K562 (cell line): ENCODE measurements around the gene RARS1. TPM values are rescaled to one million over a fixed set of nuclear protein-coding genes. Genes with fewer than 3 reads are reported as not detected.

Source experiments
- CBFA2T2 ChIP-seq: fragments of 450-650 bp; conservative IDR thresholded peaks from 2 replicates; pipeline ENCODE4 v1.6.1; 2017; ENCODE audit warnings: mild to moderate bottlenecking
- E4F1 ChIP-seq: fragments of 250-450 bp; sonication (Bioruptor Pico); IDR thresholded peaks from 2 replicates; pipeline ENCODE4 v1.5.0; 2021; ENCODE audit warnings: mild to moderate bottlenecking, borderline replicate concordance
- LEF1 ChIP-seq: fragments of 450-650 bp; IDR thresholded peaks from 2 replicates; pipeline ENCODE4 v1.6.1; 2016; ENCODE audit warnings: mild to moderate bottlenecking
- SRSF1 ChIP-seq: fragments of 200-400 bp; formaldehyde crosslinking; IDR thresholded peaks from 2 replicates; pipeline ENCODE4 v1.6.1; 2017; ENCODE audit warnings: mild to moderate bottlenecking, low read depth, low read length, moderate library complexity
- THAP7 ChIP-seq: fragments of 250-450 bp; sonication (Bioruptor Pico); IDR thresholded peaks from 2 replicates; pipeline ENCODE4 v1.5.0; 2021
- ZNF280A ChIP-seq: fragments of 450-650 bp; IDR thresholded peaks from 2 replicates; pipeline ENCODE4 v1.6.1; 2018; ENCODE audit warnings: mild to moderate bottlenecking, low read depth; ENCODE audit not compliant: partially characterized antibody
- ZNF407 ChIP-seq: fragments of 450-650 bp; IDR thresholded peaks from 2 replicates; pipeline ENCODE4 v1.6.1; 2016; ENCODE audit warnings: low read depth
- polyA plus RNA-seq, 8 experiments: library from polyadenylated mRNA; depleted of rRNA in 4 of 8; stranded (reverse) in 5 of 8; unstranded in 3 of 8; fragments of >200 nt; fragmentation: Nextera tagmentation in 2 of 8; fragmentation: Illumina TruSeq in 1 of 8; extraction: Ambion mirVana in 2 of 8; extraction: Trizol in 1 of 8; gene quantifications; 2 replicates each; pipeline versions ENCODE4 v1.2.1 to v1.2.3, GENCODE V29; 2011 to 2014; ENCODE audit warnings: inconsistent platforms in 1 of 8, missing spikeins in 1 of 8
- total RNA-seq, 7 experiments: library from RNA; depleted of rRNA in 6 of 7; stranded (reverse); fragments of >200 nt in 6 of 7; fragmentation: Illumina TruSeq in 2 of 7; extraction: Trizol in 2 of 7; gene quantifications; 2 replicates each; pipeline versions ENCODE4 v1.2.1 to v1.2.3, GENCODE V29; 2011 to 2021; ENCODE audit warnings: low replicate concordance in 1 of 7
- TF ChIP-seq, protein P1 (sequence below), 2 experiments: fragments of 250-450 bp in 1 of 2; fragments of 450-650 bp in 1 of 2; sonication (Bioruptor Pico) in 1 of 2; IDR thresholded peaks; 2 replicates each; pipeline versions ENCODE4 v1.6.1 to v1.8.0; 2016 to 2021; ENCODE audit warnings: mild to moderate bottlenecking in 2 of 2, moderate library complexity in 2 of 2, missing compliant biosample characterization in 1 of 2, missing genetic modification characterization in 1 of 2

Gene RARS1
- total and polyA plus RNA-seq, 9 of the 15 experiments (the other 6 are each of a cell fraction or from before 2014, with no cell fraction given) = 109 to 196 (median 139) TPM

GRCh38 chr5:168471785-168472184 is 14.5 kb upstream of the RARS1 start (continued):
- TF ChIP-seq ZNF407 = no peak
- TF ChIP-seq SRSF1 = no peak
- TF ChIP-seq, protein P1, sequence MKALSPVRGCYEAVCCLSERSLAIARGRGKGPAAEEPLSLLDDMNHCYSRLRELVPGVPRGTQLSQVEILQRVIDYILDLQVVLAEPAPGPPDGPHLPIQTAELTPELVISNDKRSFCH (CRISPR knock-in tag; IDR thresholded peaks at IDR 0.05) = no peak
- TF ChIP-seq, protein P1 (tag; IDR thresholded peaks at IDR 0.05) = no peak
- no peak for TF ChIP-seq ZNF280A
- TF ChIP-seq E4F1 = no peak
- no peak for TF ChIP-seq LEF1
- no peak for TF ChIP-seq CBFA2T2
- no peak for TF ChIP-seq THAP7
